ENCODE data around the gene TTF2. TPM values are rescaled to one million over a fixed set of nuclear protein-coding genes. Genes with fewer than 3 reads are reported as not detected.
"Not testable (repeated sequence)": the region's sequence is repeated elsewhere in the genome, so short reads cannot be mapped to it uniquely, and the experiment has no call there.

TTF2 gene
- total RNA-seq, 1 donor from 2014 or later: 19.3 TPM

DNA sequence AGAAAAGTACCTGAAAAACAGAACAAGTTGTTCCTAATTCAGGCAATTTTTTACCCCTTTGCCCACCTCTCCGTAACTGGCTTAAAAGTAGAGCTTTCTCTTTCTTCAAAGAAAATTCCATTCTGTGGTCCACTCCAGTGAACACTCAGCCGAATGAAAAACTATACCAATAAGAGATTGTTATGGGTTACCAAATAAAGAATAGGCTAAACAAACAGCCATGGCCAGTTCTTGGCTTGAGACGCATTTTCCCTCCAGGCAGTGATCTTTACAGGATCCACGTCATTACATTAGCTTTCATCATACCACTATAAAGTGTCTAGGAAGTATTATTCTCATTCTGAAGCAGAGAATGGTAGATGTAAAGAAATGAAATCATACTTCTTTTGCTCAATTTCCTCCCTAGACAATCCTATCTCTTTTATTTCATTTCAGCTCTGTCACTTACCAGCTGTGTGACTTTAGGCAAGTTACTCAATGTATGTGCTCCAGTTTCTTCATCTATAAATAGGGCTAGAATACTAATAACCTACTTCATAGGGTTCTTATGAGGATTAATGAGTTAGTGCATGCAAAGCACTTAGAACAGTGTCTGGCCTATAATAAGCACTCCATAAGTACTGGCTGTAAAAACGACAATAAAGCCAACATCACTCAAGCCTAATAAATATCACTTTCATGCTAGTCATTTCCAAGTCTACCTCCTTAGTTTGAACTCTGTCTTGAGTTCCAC, 87.9 kb downstream of the TTF2 start:
- Mint-ChIP-seq H3K27me3 (ENCODE audit: unreplicated experiment) (peaks cover 2% of the 10 kb centered on the region), H3K36me3 (ENCODE audit: unreplicated experiment) (no peaks in the 10 kb centered on the region), H3K4me1 (ENCODE audit: low read depth, unreplicated experiment) (peaks cover 11% of the 10 kb centered on the region), H3K9me3 (ENCODE audit: unreplicated experiment) (peaks cover 2% of the 10 kb centered on the region), H3K27ac (ENCODE audit: unreplicated experiment) (no peak overlapping the region), H3K4me3 (ENCODE audit: unreplicated experiment) (no peak overlapping the region)
- TF ChIP-seq, protein P1, sequence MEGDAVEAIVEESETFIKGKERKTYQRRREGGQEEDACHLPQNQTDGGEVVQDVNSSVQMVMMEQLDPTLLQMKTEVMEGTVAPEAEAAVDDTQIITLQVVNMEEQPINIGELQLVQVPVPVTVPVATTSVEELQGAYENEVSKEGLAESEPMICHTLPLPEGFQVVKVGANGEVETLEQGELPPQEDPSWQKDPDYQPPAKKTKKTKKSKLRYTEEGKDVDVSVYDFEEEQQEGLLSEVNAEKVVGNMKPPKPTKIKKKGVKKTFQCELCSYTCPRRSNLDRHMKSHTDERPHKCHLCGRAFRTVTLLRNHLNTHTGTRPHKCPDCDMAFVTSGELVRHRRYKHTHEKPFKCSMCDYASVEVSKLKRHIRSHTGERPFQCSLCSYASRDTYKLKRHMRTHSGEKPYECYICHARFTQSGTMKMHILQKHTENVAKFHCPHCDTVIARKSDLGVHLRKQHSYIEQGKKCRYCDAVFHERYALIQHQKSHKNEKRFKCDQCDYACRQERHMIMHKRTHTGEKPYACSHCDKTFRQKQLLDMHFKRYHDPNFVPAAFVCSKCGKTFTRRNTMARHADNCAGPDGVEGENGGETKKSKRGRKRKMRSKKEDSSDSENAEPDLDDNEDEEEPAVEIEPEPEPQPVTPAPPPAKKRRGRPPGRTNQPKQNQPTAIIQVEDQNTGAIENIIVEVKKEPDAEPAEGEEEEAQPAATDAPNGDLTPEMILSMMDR (IDR thresholded peaks at IDR 0.05; ENCODE audit: partially characterized antibody, unreplicated experiment): no peak
- DNase-seq: no peak

DNA sequence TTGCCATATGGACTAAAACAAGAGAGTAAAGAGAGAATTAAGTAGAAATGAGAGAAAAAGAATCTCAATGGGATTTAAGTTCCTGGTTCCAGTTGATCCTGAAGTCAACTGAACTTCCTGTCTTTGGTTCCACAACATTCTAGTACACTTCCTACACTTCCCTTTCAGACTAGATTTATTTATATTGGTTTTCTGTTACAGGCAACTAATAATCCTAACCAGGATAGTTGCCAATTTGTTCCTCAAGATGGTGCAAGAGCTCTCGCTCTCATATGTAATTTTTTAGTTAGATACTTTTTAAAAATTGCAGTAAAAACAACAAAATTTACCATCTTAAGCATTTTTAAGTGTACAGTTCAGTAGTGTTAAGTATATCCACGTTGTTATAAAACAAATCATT, 90.2 kb downstream of the TTF2 start:
- Mint-ChIP-seq H3K4me1 (ENCODE audit: low read depth, unreplicated experiment) (peaks cover 11% of the 10 kb centered on the region), H3K36me3 (ENCODE audit: unreplicated experiment) (no peaks in the 10 kb centered on the region), H3K27ac (ENCODE audit: unreplicated experiment) (no peak overlapping the region), H3K27me3 (ENCODE audit: unreplicated experiment) (no peaks in the 10 kb centered on the region), H3K4me3 (ENCODE audit: unreplicated experiment) (no peak overlapping the region), H3K9me3 (ENCODE audit: unreplicated experiment) (peaks cover 2% of the 10 kb centered on the region)
- no peak for DNase-seq
- TF ChIP-seq, protein P1 (IDR thresholded peaks at IDR 0.05; ENCODE audit: partially characterized antibody, unreplicated experiment): no peak

DNA sequence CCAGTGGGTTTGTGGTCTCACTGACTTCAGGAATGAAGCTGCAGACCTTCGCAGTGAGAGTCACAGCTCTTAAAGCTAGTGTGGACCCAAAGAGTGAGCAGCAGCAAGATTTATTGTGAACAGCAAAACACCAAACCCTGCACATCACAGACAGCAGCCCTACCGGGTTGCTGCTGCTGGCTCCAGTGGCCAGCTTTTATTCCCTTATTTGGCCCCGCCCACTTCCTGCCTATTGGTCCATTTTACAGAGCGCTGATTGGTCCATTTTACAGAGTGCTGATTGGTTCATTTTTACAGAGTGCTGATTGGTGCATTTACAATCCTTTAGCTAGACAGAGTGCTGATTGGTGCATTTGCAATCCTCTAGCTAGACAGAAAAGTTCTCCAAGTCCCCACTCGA, 91.2 kb downstream of the TTF2 start:
- not testable (repeated sequence) for H3K4me3 Mint-ChIP-seq (ENCODE audit: unreplicated experiment); H3K36me3 Mint-ChIP-seq (ENCODE audit: unreplicated experiment); H3K27ac Mint-ChIP-seq (ENCODE audit: unreplicated experiment); DNase-seq; H3K4me1 Mint-ChIP-seq (ENCODE audit: low read depth, unreplicated experiment); H3K27me3 Mint-ChIP-seq (ENCODE audit: unreplicated experiment); H3K9me3 Mint-ChIP-seq (ENCODE audit: unreplicated experiment)

Small RNA genes within 50 kb of the gene (microRNA-seq; reads per million reads assigned to microRNA genes)
- gene MIR942 (ENCODE audit: unreplicated experiment): 71.8 reads per million, percentile 71 among the genes with 10 or more reads in this experiment

Other genes starting within 250 kb of the TTF2 start
- gene PTGFRN, start 150.4 kb upstream of the TTF2 start, total RNA-seq (ENCODE audit: unreplicated experiment): 61.2 TPM
- gene CD101, start 58.6 kb upstream of the TTF2 start, total RNA-seq (ENCODE audit: unreplicated experiment): 3.2 TPM
- gene TRIM45, start 61.4 kb downstream of the TTF2 start, total RNA-seq (ENCODE audit: unreplicated experiment): 6.7 TPM
- gene VTCN1, start 150.6 kb downstream of the TTF2 start, total RNA-seq (ENCODE audit: unreplicated experiment): not detected